HG03159 (cell line): Measurements from ENCODE around the gene BGLAP.

Source experiments
- ATAC-seq: cut with Tn5 transposase; IDR thresholded peaks from one replicate; pipeline ENCODE4 v1.9.1; 2021; ENCODE audit warnings: mild to moderate bottlenecking, moderate library complexity; ENCODE audit not compliant: unreplicated experiment

BGLAP gene

DNA sequence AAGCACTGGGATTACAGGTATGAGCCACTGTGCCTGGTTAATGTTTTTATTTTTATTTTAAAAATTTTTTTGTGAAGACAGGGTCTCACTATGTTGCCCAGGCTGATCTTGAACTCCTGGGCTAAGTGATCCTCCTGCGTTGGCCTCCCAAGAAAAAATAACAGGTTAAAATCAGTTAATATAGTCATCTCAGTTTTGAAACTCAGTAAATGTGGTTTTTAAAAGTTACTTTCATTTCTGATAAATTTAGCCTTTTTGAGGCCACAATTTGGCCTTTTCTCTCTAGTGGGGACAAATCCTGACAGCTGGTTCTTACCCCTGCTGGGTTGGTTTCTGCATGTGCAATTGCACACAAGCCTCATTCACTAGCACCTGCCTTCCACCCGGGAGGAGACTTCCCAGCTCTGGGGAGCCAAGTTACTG, 15.9 kb upstream of the BGLAP start:
- ATAC-seq, result peak; percentile 66

DNA sequence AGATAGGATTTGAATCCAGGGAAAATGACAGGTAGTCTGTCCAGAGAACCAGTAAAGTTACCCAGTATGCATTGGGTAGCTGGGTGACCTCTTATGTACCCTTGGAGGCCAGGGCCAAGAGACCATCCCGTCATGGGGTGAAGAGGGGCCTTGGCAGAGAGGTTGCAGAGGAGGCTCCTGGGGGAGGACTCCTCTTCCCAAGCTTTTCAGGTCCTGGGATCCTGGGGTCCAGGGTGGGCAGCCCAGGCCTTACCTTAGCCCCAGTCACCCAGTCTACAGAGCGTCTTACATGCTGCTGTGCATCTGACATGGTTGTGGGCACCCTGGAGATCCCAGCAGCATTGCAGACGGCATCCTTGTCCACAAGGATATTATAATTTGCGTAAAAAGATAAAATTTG, 15.2 kb upstream of the BGLAP start:
- ATAC-seq, result no peak

DNA sequence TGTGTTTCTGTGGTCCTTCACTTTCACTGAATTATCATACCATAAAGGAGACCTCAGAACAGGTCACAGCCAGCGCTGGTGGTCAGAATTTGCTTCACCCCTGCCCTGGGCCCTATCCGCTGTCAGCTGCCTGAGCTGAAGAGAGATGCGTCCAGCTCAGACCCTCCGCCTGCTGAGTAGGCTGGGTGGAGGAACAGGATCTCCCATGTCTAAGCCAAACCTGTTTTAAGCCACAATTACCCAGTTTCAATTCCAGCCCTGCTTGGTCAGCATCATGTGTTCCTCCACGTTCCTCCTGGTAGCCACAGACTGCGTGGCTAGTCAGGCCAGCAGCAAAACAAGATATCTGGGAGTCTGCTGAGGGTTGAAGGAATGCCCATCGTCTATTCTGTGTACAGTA, 13.5 kb upstream of the BGLAP start:
- ATAC-seq, result no peak

DNA sequence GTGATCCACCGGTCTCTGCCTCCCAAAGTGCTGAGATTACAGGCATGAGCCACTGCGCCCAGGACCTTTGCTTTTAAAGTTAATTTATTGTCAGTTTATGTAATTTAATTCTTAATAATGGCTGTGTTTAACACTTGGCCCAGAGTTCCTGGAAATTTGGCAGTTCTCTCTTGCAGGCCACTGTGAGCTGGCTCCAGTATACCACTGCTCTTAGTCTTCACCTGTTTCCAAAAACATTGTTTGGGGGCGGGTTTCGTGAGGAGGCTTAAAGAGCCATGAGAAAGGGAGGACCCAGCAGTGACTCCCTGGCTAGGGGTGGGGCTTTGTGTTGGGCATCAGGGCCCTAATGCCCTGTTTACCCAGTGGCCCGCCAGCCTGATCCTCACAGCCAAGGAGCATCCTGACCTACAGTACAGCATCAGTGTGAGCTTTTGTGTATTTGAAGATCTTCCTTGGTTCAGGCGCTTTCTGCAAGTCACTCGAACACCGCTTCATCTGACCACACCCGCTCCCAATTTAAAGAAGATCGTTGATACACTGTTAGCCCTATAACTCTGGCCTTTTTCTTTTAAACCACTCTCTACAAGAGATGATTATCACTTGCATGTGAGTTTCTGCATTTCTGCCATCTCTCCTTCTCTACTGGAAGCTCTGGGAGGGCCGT, 12.0 kb upstream of the BGLAP start:
- ATAC-seq, result no peak

DNA sequence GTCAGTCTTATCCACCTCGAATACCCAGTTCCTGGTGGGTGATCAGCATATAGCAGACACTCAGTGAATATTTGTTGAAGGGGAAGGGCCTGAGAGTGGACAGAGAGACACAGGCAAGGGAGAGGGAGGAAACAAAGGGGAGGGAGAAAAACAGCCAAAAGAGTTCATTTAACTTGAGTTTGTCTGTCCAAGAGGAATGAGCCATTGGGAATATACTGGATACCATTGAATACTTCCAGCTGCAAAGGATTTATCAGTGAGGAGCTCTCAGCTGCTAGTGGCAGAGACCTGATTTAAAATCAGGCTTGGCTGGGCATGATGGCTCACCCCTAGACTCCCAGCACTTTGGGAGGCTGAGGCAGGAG, 11.5 kb upstream of the BGLAP start:
- ATAC-seq, result no peak

DNA sequence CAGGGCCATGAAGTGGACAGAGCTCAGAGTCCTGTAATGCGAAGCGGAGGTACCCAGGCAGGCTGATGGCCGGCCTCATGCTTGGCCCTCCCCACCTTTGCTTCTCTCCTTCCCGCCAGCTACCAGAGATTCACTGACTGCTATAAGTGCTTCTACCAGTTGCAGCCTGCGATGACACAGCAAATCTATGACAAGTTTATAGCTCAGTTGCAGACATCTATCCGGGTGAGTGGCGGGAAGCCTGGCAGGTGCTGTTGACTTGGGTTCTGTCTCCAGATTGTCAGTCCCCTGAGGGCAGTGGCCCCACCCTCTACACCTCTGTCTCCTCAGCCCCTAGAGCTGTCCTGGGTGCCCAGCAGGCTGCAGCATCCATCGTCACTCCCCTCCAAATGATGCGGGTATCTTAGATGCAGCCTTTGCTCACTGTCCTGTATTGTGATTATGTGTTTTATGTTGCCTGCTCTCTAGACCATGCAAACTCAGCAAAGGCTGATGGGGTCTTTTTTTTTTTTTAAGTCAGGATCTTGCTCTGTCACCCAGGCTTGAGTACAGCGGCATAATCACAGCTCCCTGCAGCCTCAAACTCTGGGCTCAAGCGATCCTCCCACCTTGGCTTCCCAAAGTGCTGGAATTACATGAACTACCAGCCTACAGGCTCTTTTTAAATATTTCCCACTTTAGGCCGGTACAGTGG, 9.6 kb upstream of the BGLAP start:
- no peak for ATAC-seq

DNA sequence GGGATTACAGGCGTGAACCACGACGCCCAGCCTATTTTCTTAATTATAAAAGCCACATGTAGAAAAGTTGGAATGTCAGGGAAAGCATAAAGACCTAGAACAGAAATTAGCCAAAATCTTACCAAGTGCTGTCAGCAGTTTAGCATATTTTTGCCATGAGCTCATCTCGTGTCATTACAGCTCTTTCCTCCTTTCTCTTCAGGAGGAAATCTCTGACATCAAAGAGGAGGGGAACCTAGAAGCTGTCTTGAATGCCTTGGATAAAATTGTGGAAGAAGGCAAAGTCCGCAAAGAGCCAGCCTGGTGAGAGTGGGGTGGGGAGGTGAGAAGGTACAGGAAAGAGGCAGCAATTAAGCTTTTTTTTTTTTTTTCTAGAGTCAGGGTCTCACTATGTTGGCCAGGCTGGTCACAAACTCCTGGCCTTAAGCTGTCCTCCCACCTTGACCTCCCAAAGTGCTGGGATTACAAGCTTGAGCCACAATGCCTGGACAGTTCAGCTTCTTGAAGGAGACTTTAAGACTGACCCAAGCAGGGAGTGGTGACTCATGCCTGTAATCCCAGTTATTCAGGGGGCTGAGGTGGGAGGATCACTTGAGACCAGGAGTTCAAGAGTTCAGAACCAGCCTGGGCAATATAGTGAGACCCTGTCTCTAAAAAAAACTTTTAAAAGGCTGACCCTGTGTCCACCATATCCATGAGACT, 8.4 kb upstream of the BGLAP start:
- ATAC-seq, result no peak

DNA sequence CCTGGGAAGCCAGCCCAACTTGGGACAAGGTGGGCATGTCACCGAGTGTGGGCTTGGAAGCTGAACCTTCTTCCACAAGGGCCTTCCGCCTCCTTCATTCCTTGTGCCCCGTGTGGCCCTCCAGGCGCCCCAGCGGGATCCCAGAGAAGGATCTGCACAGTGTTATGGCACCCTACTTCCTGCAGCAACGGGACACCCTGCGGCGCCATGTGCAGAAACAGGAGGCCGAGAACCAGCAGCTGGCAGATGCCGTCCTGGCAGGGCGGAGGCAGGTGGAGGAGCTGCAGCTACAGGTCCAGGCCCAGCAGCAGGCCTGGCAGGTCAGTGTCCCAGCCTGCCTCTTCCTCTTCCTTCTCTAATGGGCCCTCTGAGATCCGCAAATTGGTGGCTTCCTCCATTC, 5.8 kb upstream of the BGLAP start:
- no peak for ATAC-seq

DNA sequence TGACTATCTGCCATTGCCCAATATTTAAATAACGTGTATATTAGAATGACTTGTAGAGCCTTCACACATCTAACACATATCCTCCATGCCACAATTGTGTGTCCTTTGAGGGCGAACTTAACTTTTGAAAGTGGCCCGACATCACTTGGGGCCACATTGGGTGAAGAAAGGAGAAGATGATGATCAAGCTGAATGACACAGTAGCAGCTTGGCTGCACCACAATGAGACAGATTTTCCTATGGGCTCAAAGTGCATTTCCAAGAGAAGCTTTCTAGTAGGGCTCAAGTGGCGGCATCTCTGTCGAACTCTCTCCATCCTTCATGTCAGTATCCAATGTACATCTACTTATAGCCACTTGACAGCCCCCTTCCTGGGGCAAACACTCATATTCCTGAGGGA, 3.7 kb upstream of the BGLAP start:
- ATAC-seq, result no peak

DNA sequence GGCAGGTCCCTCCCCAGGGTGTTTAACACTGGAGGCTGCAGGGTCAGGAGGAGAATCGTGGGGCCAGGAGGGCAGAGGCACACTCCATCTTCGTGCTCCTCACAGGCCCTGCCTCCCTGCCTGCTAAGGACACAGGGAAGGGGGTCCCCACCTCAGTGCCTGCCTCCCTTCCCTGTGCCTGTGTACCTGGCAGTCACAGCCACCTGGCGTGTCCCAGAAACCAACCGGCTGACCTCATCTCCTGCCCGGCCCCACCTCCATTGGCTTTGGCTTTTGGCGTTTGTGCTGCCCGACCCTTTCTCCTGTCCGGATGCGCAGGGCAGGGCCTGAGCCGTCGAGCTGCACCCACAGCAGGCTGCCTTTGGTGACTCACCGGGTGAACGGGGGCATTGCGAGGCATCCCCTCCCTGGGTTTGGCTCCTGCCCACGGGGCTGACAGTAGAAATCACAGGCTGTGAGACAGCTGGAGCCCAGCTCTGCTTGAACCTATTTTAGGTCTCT, 623 bp upstream of the BGLAP start:
- no peak for ATAC-seq

DNA sequence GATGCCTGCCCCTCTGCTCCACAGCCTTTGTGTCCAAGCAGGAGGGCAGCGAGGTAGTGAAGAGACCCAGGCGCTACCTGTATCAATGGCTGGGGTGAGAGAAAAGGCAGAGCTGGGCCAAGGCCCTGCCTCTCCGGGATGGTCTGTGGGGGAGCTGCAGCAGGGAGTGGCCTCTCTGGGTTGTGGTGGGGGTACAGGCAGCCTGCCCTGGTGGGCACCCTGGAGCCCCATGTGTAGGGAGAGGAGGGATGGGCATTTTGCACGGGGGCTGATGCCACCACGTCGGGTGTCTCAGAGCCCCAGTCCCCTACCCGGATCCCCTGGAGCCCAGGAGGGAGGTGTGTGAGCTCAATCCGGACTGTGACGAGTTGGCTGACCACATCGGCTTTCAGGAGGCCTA, 754 bp downstream of the BGLAP start:
- ATAC-seq, result no peak

DNA sequence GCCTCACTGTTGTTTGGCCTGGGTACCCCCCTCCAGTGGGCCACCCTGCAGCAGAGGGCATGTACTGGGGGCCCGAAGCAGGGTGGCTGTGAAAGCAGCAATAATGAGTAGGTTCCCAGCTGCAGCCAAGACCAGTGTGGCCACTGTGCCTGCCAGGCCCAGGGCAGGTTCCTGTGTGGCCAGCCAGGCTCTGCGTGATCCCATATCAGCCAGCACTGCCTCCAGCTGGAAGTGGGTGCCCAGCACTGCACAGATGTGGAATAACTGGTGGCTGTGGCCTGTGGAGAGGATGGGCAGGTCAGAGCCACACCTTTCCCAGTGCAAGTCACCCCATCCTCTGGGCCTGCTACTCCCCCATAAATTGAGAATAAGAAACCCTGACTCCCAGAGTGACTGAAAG, 2.1 kb downstream of the BGLAP start:
- no peak for ATAC-seq

DNA sequence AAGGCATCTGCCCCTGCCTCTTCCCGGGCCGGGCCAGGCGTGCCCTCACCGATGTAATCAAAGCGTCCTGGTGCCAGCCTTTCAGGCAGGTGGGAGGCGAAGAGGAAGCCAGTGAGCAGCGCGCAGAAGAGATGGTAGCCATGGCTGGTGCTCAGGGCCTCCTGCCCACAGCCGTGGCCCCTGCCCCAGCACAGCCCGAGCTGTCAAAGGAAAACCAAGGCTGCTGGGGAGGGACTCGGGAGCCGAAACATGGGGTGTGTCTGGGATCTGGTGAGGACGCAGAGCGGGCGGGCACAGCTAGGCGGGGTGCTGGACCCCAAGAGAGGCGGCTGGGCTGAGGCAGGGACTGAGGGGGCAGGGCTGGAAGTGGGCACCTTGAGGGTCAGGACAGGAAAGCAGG, 2.7 kb downstream of the BGLAP start:
- ATAC-seq, result no peak

DNA sequence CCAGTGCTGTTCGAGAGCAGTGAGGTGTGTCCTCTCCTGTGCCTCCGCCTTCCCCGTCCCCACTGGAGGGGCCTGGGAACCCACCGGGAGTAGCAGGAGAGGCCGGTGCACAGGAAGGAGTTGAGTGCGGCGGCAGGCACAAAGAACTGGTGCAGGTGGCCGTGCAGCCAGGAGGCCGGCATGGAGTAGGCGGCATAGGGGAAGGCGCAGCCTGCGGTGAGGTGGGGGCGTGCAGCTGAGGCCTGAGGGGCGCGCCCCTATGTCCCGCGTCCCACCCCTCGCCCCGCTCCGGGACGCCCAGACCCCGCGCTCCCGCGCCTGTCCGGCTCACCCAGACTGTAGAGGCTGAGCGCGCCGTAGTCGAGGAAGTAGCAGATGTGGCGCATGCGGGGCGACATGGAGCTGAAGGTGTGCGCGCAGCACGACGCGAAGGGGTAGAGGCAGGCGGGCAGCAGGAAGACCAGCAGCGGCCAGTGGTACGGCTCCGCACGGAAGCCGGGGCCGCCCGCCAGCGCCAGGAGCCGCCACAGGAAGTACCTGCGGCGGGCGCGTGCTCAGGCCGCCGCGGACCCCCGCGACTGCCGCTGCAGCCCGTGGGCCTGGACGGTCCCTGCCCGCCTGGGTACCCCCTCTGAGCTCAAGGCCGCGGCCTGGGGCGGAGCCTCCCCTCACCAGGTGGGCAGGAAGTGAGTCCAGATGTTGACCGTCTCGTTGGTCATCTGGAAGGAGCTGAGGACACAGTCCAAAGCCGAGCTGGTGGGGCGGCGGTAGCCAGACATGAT, 3.7 kb downstream of the BGLAP start:
- ATAC-seq, result no peak

DNA sequence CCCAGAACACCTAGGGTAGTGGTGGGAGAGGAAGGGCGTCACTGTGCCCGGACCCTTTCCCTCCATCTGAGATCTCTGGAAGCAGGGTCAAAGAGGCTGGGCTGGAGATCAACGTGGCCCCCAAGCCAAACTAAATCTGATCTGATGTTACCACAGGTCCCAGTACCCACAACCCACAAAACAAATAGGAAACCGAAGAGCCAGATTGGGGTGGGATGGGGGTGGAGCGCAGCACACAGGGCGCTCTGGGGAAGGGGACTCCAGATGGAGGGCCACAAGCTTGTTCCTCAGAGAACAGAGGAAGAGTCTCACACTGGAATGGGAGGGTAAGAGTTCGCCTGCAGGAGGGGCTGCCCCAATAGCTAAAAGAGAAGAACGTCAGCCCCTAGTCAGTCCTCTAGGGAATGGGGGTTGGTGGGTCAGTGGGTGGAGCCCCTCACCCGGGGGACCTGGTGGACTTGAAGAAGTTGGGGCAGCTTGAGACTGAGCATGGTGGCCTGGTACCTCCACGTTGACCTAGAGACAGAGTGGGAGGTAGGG, 4.3 kb downstream of the BGLAP start:
- no peak for ATAC-seq

DNA sequence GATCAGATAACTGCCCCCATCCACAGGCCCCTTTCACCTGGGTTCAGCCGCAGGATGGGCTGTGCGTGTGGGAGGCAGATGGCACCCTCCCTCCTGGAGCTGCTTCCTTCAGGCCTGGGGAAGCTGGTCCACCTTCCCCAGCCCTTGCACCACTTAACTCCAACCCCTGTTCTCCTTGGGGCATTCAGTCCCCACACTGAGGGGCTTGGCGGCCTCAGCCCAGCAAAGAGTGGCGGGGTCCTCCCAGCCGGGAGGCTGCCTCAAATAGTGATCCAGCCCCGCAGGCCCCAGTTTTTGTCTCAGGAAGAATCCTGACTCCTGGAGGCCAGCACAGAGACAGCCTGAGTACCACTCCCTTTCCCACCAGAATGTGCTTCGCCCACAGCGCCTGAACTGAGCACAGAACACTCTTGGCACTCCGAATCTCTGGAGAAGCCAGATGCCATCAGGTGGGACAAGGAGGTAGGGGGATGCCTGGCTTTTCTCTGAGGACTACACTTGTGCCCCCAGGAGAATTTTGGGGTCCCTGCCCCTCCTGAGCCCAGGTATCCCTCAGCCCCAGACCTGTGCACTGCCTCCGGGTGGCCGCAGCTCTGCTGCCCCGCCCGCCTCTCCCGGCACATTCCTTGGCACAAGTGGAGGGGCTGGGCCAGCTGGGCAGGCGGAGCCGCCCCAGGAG, 4.9 kb downstream of the BGLAP start:
- no peak for ATAC-seq

DNA sequence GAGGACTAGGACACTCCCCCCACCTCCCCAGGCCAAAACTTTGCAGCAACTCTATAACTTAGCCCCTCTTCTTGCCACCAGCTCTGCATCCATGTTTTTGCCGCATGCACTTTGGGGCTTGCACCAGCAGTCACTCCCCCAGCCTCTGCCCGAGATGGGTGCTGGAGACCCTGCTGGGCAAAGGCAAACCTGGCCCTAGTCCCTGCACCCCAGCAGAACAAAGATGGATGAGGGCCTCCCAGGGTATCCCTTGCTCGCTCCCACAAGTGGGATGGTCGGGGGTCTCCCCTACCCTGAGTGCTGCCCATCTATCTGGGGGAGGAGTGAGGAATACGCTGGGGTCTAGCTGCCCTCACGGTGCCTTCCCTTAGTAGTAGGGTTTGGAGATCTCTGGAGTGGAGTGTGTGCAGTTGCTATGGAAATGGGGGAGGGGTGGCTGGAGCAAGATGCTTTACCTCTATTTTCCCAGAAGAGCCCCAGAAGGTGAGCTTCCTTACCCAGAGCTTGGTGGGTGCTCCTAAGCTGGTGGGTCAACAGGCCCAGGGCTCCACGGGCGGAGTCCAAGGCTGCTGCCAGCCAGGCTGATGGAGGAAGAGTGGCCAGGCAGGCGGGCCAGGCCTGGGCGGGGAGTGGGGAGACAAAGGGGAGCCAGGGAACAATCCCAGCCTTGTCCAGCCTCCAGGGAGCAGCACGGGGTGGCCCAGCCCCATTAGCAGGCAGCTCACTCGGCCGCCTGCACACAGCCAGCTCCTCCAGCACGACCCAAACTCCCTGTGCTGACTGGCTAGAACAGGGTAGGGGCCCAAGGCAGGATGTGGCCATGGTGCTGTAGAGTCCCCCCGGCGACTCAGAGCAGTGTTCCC, 5.7 kb downstream of the BGLAP start, which contains the start of gene PAQR6:
Gene PAQR6, minus strand, starts transcription at position 597 of the 863 bp plus-strand sequence. CDS start 1,325 bp downstream, outside the sequence.
- ATAC-seq, result no peak

DNA sequence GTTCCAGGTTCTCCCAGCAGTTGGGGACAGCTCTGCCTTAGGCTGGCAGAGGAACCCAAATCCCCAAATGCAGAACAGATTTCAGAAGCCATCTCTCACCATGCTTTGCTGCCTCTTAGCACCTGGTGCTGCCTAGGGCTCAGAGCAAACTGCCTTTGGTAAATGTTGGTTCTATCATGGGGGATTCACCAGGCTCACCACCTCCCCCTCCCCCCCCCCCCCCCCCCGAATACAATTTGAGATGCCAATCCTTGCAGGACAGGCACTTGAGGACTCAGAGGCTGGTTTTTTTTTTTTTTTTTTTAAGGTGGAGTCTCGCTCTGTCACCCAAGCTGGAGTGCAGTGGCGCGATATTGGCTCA, 6.3 kb downstream of the BGLAP start:
- no peak for ATAC-seq

DNA sequence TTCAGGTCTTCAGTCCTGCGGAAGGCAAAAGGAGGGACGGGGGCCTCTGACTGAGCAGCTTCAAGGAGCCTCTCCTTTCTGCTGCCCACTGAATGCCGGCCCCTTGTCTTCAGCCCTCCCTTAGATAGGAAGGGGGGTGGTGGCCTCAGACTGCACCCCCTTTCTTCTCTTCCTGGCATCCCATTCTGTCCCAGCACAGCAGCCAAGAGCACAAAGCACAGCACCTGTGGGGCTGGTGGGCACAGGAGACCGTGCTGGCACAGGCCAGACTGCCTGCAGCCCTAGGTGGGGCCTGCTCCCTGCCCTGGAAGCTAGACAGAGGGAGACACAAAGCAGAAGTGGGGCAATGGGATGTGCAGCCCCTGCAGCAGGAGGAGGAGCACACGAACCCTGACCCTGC, 7.6 kb downstream of the BGLAP start:
- no peak for ATAC-seq

DNA sequence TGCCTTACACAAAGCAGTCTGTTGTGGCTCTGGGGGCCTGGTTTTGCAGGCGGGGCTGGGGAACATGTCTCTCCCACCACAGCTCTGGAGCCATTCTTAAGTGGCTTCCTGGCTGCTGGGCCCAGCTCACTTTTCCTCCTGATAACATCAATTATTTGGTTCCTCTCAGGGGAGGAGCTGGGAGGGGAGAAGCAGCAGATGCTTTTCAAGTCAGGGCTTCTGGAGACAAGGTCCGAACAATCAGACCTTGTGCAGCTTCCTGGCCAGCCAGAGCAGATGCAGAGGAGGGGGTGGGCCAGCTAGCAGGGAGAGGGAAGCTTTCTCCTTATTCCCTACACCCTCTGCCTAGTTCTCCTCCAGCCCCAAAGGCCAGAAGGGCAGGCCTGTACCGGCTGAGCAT, 9.5 kb downstream of the BGLAP start:
- no peak for ATAC-seq
